T-helper 2 cell treated with Interferon-gamma antibody and Interleukin-4, amounts not matched to agents 5 μg/mL and 100 μg/mL, for 36 hours (primary cell): ENCODE data around the gene LRRC3.

ENCODE experiments used
- DNase-seq: peaks from one replicate; pipeline ENCODE4 v3.0.0; 2021; ENCODE audit warnings: low spot score
- H3K27ac Mint-ChIP-seq: one replicate; pipeline ENCODE4 v1.8.0; 2021; ENCODE audit warnings: mild to moderate bottlenecking, mixed read lengths
- H3K27me3 Mint-ChIP-seq: one replicate; pipeline ENCODE4 v1.8.0; 2021; ENCODE audit warnings: low read depth, mixed read lengths
- H3K36me3 Mint-ChIP-seq: one replicate; pipeline ENCODE4 v1.8.0; 2021; ENCODE audit warnings: low read depth, mixed read lengths
- H3K4me1 Mint-ChIP-seq: one replicate; pipeline ENCODE4 v1.8.0; 2021; ENCODE audit warnings: low read depth, mixed read lengths
- H3K4me3 Mint-ChIP-seq: one replicate; pipeline ENCODE4 v1.8.0; 2022; ENCODE audit warnings: mild to moderate bottlenecking, moderate library complexity, mixed read lengths
- H3K9me3 Mint-ChIP-seq: one replicate; pipeline ENCODE4 v1.8.0; 2021; ENCODE audit warnings: mixed read lengths

LRRC3 gene

GRCh38 chr21:44462834-44463200 is 7.5 kb downstream of the LRRC3 start:
- Mint-ChIP-seq H3K27me3 (no peaks in the 10 kb centered on the region), H3K9me3 (no peaks in the 10 kb centered on the region), H3K4me1 (no peaks in the 10 kb centered on the region), H3K4me3 (no peak overlapping the region), H3K27ac (no peak overlapping the region), H3K36me3 (no peaks in the 10 kb centered on the region)
- no peak for DNase-seq

- H3K27me3 Mint-ChIP-seq: no peaks in the 10 kb centered on the region
- no peaks in the 10 kb centered on the region for H3K4me1 Mint-ChIP-seq
- no peaks in the 10 kb centered on the region for H3K36me3 Mint-ChIP-seq
- no peak for DNase-seq
- no peak overlapping the region for H3K4me3 Mint-ChIP-seq
- no peaks in the 10 kb centered on the region for H3K9me3 Mint-ChIP-seq
- no peak overlapping the region for H3K27ac Mint-ChIP-seq
These were observed 8.4 kb downstream of the LRRC3 start for GRCh38 chr21:44463724-44464123.

GRCh38 chr21:44464351-44464750 is 9.0 kb downstream of the LRRC3 start:
- no peaks in the 10 kb centered on the region for H3K9me3 Mint-ChIP-seq

GRCh38 chr21:44466351-44466954 is 11.1 kb downstream of the LRRC3 start:
- no peak for DNase-seq
- H3K27ac Mint-ChIP-seq: no peak overlapping the region
- H3K4me1 Mint-ChIP-seq: no peaks in the 10 kb centered on the region
- H3K4me3 Mint-ChIP-seq: no peak overlapping the region
- peaks cover 2% of the 10 kb centered on the region for H3K27me3 Mint-ChIP-seq
- H3K9me3 Mint-ChIP-seq: no peaks in the 10 kb centered on the region
- no peaks in the 10 kb centered on the region for H3K36me3 Mint-ChIP-seq

More at GRCh38 chr21:44464351-44464750, 9.0 kb downstream of the LRRC3 start:
- Mint-ChIP-seq H3K36me3 (no peaks in the 10 kb centered on the region), H3K27ac (no peak overlapping the region), H3K4me3 (no peak overlapping the region), H3K27me3 (no peaks in the 10 kb centered on the region), H3K4me1 (no peaks in the 10 kb centered on the region)
- no peak for DNase-seq

GRCh38 chr21:44466996-44467858 is 11.9 kb downstream of the LRRC3 start:
- no peaks in the 10 kb centered on the region for H3K36me3 Mint-ChIP-seq
- no peak overlapping the region for H3K4me3 Mint-ChIP-seq
- H3K9me3 Mint-ChIP-seq: no peaks in the 10 kb centered on the region
- H3K27ac Mint-ChIP-seq: peak overlapping the region; percentile 8
- peaks cover 2% of the 10 kb centered on the region for H3K27me3 Mint-ChIP-seq
- DNase-seq: no peak
- H3K4me1 Mint-ChIP-seq: no peaks in the 10 kb centered on the region

GRCh38 chr21:44467859-44468195 is 12.5 kb downstream of the LRRC3 start:
- no peak for DNase-seq
- Mint-ChIP-seq H3K27ac (no peak overlapping the region), H3K36me3 (no peaks in the 10 kb centered on the region), H3K27me3 (peaks cover 2% of the 10 kb centered on the region), H3K9me3 (no peaks in the 10 kb centered on the region), H3K4me3 (no peak overlapping the region), H3K4me1 (no peaks in the 10 kb centered on the region)

GRCh38 chr21:44471341-44471740 is 16.0 kb downstream of the LRRC3 start:
- H3K4me3 Mint-ChIP-seq: no peak overlapping the region
- peaks cover 2% of the 10 kb centered on the region for H3K27me3 Mint-ChIP-seq
- H3K9me3 Mint-ChIP-seq: no peaks in the 10 kb centered on the region
- no peaks in the 10 kb centered on the region for H3K4me1 Mint-ChIP-seq
- no peak overlapping the region for H3K27ac Mint-ChIP-seq
- H3K36me3 Mint-ChIP-seq: no peaks in the 10 kb centered on the region
- no peak for DNase-seq

GRCh38 chr21:44471996-44472395 is 16.7 kb downstream of the LRRC3 start:
- Mint-ChIP-seq H3K27me3 (peaks cover 2% of the 10 kb centered on the region), H3K36me3 (no peaks in the 10 kb centered on the region), H3K9me3 (no peaks in the 10 kb centered on the region), H3K4me3 (no peak overlapping the region), H3K27ac (no peak overlapping the region), H3K4me1 (no peaks in the 10 kb centered on the region)
- DNase-seq: no peak

GRCh38 chr21:44473915-44474555 is 18.7 kb downstream of the LRRC3 start:
- Mint-ChIP-seq H3K36me3 (no peaks in the 10 kb centered on the region), H3K4me3 (no peak overlapping the region), H3K9me3 (no peaks in the 10 kb centered on the region), H3K27me3 (peaks cover 2% of the 10 kb centered on the region), H3K4me1 (no peaks in the 10 kb centered on the region), H3K27ac (no peak overlapping the region)
- no peak for DNase-seq

GRCh38 chr21:44475266-44475845 is 20.0 kb downstream of the LRRC3 start:
- H3K4me3 Mint-ChIP-seq: no peak overlapping the region
- no peak for DNase-seq
- no peak overlapping the region for H3K27ac Mint-ChIP-seq
- no peaks in the 10 kb centered on the region for H3K9me3 Mint-ChIP-seq
- H3K27me3 Mint-ChIP-seq: peaks cover 2% of the 10 kb centered on the region
- no peaks in the 10 kb centered on the region for H3K36me3 Mint-ChIP-seq
- peaks cover 5% of the 10 kb centered on the region for H3K4me1 Mint-ChIP-seq

GRCh38 chr21:44477131-44477530 is 21.8 kb downstream of the LRRC3 start:
- no peak overlapping the region for H3K4me3 Mint-ChIP-seq
- no peaks in the 10 kb centered on the region for H3K36me3 Mint-ChIP-seq
- no peak for DNase-seq
- no peaks in the 10 kb centered on the region for H3K27me3 Mint-ChIP-seq
- H3K4me1 Mint-ChIP-seq: peaks cover 5% of the 10 kb centered on the region
- H3K27ac Mint-ChIP-seq: no peak overlapping the region
- no peaks in the 10 kb centered on the region for H3K9me3 Mint-ChIP-seq

GRCh38 chr21:44477712-44478111 is 22.4 kb downstream of the LRRC3 start:
- no peaks in the 10 kb centered on the region for H3K27me3 Mint-ChIP-seq
- no peak for DNase-seq
- no peak overlapping the region for H3K4me3 Mint-ChIP-seq
- no peak overlapping the region for H3K27ac Mint-ChIP-seq
- H3K36me3 Mint-ChIP-seq: no peaks in the 10 kb centered on the region
- no peaks in the 10 kb centered on the region for H3K9me3 Mint-ChIP-seq
- H3K4me1 Mint-ChIP-seq: peaks cover 5% of the 10 kb centered on the region

- Mint-ChIP-seq H3K4me1 (peaks cover 5% of the 10 kb centered on the region), H3K9me3 (no peaks in the 10 kb centered on the region), H3K27me3 (no peaks in the 10 kb centered on the region), H3K4me3 (no peak overlapping the region), H3K36me3 (no peaks in the 10 kb centered on the region), H3K27ac (no peak overlapping the region)
- DNase-seq: no peak
These were observed 23.0 kb downstream of the LRRC3 start for GRCh38 chr21:44478124-44478800.

- Mint-ChIP-seq H3K27ac (no peak overlapping the region), H3K4me3 (no peak overlapping the region), H3K36me3 (no peaks in the 10 kb centered on the region), H3K27me3 (no peaks in the 10 kb centered on the region), H3K4me1 (peaks cover 5% of the 10 kb centered on the region), H3K9me3 (no peaks in the 10 kb centered on the region)
- no peak for DNase-seq
These were observed 23.5 kb downstream of the LRRC3 start for GRCh38 chr21:44478801-44479167.
